PFSK-1 (cell line): ENCODE data around the gene NHSL2.

Source experiments
- FOXP2 ChIP-seq: optimal IDR thresholded peaks from 2 replicates; pipeline ENCODE3; 2011; ENCODE audit warnings: borderline replicate concordance, control low read depth, inconsistent platforms; ENCODE audit not compliant: insufficient read depth; ENCODE audit errors: extremely low read length, extremely low read depth
- POLR2AphosphoS5 ChIP-seq: IDR thresholded peaks from 2 replicates; pipeline ENCODE4 v1.6.1; 2012; ENCODE audit warnings: low read depth, mild to moderate bottlenecking, control low read depth, low read length, moderate library complexity
- SIN3A ChIP-seq: IDR thresholded peaks from 2 replicates; pipeline ENCODE4 v1.6.1; 2012; ENCODE audit warnings: mild to moderate bottlenecking, low read length, moderate library complexity, borderline replicate concordance; ENCODE audit not compliant: insufficient read depth
- TAF1 ChIP-seq: IDR thresholded peaks from 2 replicates; pipeline ENCODE4 v1.6.1; 2012; ENCODE audit warnings: low read length, control low read depth, borderline replicate concordance; ENCODE audit not compliant: insufficient read depth
- TF ChIP-seq, protein P1 (sequence below), 2 experiments: IDR thresholded peaks; 2 replicates each; pipeline versions ENCODE4 v1.6.1 to v1.8.0; 2011 to 2012; ENCODE audit warnings: low read depth in 2 of 2, low read length in 2 of 2, control low read depth in 1 of 2, inconsistent platforms in 1 of 2, mild to moderate bottlenecking in 1 of 2, moderate library complexity in 1 of 2; ENCODE audit not compliant: insufficient read depth in 1 of 2

NHSL2 gene

DNA sequence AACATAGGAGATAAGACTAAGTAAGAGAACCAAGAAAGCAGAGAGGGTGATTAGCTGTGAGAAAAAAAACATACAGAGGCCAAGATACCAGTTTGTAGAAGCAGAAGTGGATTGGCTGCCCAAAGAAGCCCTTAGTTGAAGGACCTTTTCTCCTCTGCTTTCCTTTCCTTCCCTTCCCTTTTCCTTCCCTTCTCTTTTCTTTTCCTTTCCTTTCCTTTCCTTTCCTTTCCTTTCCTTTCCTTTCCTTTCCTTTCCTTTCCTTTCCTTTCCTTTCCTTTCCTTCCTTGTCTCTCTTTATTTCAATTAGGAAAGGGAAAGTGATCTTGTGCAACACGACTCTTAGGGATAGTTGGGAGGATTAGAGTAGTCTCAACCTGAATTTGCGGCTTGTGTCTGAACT, 128.2 kb downstream of the NHSL2 start:
- TF ChIP-seq POLR2AphosphoS5: no peak
- TF ChIP-seq SIN3A: no peak
- TF ChIP-seq, protein P1, sequence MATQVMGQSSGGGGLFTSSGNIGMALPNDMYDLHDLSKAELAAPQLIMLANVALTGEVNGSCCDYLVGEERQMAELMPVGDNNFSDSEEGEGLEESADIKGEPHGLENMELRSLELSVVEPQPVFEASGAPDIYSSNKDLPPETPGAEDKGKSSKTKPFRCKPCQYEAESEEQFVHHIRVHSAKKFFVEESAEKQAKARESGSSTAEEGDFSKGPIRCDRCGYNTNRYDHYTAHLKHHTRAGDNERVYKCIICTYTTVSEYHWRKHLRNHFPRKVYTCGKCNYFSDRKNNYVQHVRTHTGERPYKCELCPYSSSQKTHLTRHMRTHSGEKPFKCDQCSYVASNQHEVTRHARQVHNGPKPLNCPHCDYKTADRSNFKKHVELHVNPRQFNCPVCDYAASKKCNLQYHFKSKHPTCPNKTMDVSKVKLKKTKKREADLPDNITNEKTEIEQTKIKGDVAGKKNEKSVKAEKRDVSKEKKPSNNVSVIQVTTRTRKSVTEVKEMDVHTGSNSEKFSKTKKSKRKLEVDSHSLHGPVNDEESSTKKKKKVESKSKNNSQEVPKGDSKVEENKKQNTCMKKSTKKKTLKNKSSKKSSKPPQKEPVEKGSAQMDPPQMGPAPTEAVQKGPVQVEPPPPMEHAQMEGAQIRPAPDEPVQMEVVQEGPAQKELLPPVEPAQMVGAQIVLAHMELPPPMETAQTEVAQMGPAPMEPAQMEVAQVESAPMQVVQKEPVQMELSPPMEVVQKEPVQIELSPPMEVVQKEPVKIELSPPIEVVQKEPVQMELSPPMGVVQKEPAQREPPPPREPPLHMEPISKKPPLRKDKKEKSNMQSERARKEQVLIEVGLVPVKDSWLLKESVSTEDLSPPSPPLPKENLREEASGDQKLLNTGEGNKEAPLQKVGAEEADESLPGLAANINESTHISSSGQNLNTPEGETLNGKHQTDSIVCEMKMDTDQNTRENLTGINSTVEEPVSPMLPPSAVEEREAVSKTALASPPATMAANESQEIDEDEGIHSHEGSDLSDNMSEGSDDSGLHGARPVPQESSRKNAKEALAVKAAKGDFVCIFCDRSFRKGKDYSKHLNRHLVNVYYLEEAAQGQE (IDR thresholded peaks at IDR 0.05; ENCODE audit: insufficient read depth in 1 of 2, low read depth in 2 of 2, low read length in 2 of 2): no peak
- no peak for TF ChIP-seq FOXP2
- no peak for TF ChIP-seq TAF1

DNA sequence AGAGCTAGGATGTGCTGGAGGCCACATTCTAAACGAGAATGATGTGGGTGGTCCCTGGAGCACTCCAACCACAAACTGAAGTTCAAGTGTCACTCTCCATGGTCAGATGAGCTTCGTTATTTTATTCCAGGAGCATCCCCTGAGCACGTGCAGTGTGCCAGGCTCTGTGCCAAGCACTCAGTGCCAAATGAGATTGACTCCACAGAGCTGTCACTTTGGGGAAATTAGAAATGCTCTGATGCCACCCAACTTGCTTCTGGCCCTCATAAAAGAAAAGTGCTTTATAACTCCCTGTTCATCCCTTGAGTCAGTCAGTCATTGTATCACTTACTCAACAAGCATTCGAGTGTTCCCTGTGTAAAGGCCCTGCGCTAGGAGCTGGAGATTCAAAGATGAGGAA, 129.9 kb downstream of the NHSL2 start:
- TF ChIP-seq, protein P1 (IDR thresholded peaks at IDR 0.05; ENCODE audit: insufficient read depth in 1 of 2, low read depth in 2 of 2, low read length in 2 of 2): no peak
- TF ChIP-seq POLR2AphosphoS5: no peak
- TF ChIP-seq FOXP2: no peak
- no peak for TF ChIP-seq SIN3A
- TF ChIP-seq TAF1: no peak

DNA sequence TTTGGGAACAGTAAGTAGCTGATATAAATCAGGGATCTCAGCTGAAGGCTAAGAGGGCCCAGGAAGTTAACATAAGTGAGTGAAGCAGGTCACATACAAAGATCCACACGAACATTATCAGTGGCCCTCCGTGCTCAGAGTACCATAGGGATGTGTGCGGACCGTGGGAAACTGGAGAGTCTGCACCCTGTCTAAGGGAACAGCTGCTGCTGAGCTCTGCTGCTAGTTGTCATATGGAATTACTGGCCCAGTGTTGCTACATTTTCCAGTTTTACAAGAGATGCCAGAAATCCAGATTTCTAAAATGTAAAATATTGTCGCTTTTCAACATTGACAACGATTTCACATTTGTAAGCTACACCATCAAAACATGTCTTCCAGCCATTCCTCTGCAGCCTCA, 130.5 kb downstream of the NHSL2 start:
- TF ChIP-seq SIN3A (no peak), POLR2AphosphoS5 (no peak), TAF1 (no peak), FOXP2 (no peak)
- TF ChIP-seq, protein P1 (IDR thresholded peaks at IDR 0.05; ENCODE audit: insufficient read depth in 1 of 2, low read depth in 2 of 2, low read length in 2 of 2): no peak

DNA sequence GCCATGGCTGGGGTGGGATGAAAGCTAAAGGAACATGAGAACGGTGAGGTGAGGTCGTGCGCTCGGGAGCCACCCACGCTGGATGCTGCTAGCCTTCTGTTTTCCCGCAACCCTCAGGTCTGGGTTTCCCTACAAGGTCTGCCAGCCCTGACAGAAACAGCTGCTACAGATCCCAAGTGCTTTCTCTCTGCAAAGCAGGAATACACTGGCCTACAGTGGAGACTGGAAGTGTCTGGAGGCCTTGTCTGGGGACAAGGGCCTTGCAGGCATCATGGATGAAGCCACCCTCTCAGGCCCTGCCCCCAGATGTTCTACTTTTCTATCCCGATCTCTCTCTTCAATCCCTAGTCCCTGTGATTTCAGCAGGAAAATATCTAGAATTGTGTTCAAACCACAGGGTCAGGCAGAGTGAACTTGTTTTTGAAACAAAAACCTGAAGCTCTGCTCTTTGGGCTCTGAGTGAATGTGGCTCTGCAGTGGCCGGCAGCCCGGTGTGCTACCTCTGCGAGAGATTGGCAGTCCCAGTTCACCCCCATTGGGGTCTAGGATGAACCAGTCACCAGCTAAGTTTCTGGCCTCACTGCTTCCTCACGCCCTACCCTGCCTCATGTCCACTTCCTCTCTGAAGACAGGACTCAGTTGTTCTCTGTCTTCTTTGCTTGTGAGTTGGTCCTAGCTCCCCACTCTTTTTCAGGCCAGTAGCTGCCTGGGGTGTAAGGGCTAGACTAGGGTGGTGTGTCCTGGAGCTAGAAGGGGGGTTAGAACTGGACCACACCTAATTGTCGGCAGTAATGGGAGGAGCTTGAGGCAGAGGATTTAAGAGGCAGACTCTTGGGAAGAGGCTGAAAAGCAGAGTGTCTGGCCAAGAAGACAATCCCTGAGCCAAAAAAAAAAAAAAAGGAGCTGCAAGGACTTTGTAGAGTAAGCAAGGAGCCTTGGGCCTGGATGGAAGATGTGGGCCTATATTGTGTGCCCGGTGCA, 131.5 kb downstream of the NHSL2 start:
- TF ChIP-seq TAF1: no peak
- TF ChIP-seq SIN3A: no peak
- no peak for TF ChIP-seq FOXP2
- TF ChIP-seq, protein P1 (IDR thresholded peaks at IDR 0.05; ENCODE audit: insufficient read depth in 1 of 2, low read depth in 2 of 2, low read length in 2 of 2): no peak
- no peak for TF ChIP-seq POLR2AphosphoS5
